OCI-M1 (cell line): ENCODE data around the gene CXCR2.
A peak's percentile ranks its signal among the peaks of the same experiment; 100 is the strongest.
"Not testable (repeated sequence)": the region's sequence is repeated elsewhere in the genome, so short reads cannot be mapped to it uniquely, and the experiment has no call there.

ENCODE experiments used
- DNase-seq: peaks from one replicate; lab custom pipeline; 2025; lab: John Stamatoyannopoulos, UW

Gene CXCR2

DNA sequence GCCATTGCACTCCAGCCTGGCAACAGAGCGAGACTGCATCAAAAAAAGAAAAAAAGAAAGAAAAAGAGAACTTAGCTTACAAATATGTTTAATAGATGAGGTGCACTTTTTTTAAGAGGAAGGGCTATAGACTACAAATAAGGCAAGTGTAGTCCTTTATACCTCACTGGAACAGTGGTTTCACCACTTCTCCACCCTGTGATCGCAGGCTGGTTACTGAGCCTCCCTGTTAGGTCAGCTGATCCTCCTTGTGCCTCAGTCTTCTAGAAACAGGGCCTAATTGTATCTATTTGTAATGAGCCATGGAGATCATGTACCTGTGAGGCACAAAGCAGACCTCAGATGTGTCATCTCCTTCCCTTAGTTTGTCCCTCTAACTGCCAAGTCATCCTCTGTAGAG, 4.5 kb downstream of the CXCR2 start:
- DNase-seq = no peak

GRCh38 chr2:218130822-218131221, 5.0 kb downstream of the CXCR2 start:
- no peak for DNase-seq

- no peak for DNase-seq
These were observed 11.7 kb downstream of the CXCR2 start for GRCh38 chr2:218137514-218137913.

DNA sequence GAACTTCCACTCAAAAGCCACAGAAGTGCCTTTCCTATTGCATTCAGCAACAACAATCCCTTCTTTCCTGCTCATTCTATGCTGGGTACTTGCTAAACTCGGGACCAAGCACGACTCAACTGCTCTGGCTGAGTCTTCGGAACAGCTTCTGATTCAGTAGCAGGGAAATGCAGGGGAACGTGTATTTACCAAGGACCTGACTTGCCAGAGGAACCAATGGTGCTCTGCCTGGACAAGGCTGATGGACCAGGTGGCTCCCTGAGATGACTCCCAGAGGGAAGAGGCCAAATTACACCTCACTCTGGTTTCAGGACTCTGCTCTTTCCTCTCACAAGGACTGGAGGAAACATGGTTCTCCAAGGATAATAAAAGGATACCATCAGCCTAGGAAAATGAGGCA, 12.2 kb downstream of the CXCR2 start:
- DNase-seq = no peak

- DNase-seq = no peak
These were observed 19.3 kb downstream of the CXCR2 start for GRCh38 chr2:218145124-218145523.

- DNase-seq = no peak
These were observed 20.2 kb downstream of the CXCR2 start for GRCh38 chr2:218146056-218146455.

DNA sequence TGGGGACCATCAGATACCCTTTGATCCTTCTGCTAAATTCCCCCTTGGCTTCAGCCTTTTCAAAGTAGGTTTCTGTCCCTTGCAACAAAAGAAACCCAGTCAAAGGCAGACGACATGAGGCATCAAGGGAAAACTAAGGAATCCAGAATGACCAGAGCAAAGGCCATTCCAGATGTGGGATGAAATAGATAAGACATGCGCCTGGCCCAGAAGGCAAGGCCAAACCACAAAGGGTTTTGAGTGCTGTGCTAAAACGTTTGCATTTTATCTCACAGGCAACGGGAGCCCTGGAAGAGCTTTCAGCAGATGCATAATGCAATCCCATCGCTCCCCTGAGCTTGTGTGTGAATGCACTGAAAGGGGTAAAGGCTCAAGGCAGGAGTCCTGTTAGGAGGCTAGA, 23.3 kb downstream of the CXCR2 start:
- peak; percentile 20 for DNase-seq

DNA sequence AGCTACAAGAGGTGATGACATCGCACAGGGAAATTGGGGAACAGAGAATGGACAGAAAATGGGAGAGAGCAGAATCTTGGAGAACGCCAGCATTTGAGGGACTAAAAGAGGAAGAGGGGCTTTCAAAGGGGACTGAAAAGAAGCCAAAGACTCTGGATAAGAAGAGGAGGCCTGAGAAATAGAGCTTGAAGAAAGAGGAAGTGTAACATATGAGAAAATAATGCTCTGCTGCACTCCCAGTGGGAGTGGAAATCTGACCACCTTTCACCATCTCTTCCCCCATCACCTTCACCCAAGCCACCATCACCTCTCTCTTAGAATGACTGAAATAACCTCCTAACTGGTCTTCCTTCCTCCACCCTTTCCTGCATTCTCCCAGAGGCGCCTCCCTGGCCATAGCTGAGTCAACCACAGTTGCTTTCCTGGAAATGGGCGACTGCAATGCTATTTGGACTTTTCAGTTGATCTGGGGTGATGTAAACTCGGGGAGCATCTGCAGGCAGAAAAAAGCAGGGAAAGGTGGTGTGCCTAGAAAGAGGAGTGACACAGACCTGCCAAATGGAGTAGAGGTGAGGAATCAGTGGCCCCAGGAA, 24.1 kb downstream of the CXCR2 start:
- DNase-seq = peak; percentile 49

- no peak for DNase-seq
These were observed 26.3 kb downstream of the CXCR2 start for GRCh38 chr2:218152172-218152571.

DNA sequence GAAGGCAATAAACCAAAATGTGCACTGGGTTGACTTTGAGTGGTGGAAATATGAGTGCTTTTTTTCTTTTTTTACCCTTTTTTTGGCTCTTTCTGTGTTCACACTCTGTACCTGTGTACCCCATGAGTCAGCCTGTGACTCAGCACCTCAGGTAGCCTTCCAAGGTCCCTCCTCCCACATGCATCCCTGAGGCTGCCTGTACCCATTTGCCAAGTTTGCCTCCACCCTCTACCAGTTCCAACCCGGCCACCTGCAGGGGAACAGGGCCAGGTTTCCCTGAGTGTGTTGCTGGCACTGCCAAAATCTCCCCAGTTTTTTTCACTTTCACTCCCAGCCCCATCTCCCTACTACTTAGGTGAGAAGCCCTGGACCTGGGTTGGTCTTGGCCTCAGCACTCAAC, 26.9 kb downstream of the CXCR2 start:
- no peak for DNase-seq

DNA sequence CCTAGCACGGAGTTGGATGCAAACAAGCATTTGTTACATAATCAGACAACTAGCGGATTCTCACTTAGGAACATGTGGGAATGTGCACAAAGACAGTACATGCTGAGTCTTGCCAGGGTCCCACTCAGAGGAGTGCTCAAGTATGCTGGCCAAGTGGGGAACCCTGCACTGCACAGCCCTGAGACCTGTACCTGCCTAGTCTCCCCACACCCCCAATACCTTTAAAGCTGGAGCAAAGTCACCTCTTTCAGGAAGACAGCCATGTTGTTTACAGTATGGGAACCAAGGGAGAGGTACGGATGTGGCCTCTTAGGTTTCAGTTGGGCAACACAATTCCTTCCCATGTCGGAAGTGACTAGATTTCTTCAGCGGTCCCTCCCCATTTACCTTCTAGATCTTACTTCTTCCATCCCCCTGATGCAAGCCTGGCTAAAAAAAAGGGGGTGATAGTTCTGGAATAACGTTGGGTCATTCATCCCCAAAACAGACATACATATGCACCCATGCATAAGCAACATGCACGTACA, 30.2 kb downstream of the CXCR2 start:
- no peak for DNase-seq

GRCh38 chr2:218161644-218162043, 35.8 kb downstream of the CXCR2 start:
- no peak for DNase-seq

- DNase-seq = no peak
These were observed 37.0 kb downstream of the CXCR2 start for GRCh38 chr2:218162814-218163213.

DNA sequence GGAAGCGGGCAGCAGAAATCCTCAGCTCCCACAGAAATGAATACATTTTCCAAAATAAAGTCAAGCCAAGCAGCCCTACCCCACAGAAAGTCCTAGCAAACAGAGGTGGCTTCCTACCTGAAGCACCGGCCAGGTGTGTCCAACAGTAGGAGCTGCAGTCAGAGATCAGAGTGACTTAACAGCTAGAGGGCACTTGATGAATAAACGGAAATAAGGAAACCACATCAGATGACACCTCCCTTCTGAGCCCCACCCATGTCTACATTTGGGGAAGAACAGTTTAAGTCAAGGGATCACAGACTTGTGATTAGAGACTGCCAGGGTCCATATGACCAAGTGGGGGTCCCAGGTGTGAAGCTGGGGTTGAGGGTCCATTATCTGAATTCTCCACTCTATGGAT, 41.0 kb downstream of the CXCR2 start, which contains the start of gene CXCR1:
TSS of gene CXCR1 (minus strand) at position 172 of the 400 bp plus-strand sequence. CDS start 1,751 bp downstream, outside the sequence.
- peak; percentile 56 for DNase-seq

GRCh38 chr2:218168016-218168415, 42.2 kb downstream of the CXCR2 start:
- DNase-seq = no peak

DNA sequence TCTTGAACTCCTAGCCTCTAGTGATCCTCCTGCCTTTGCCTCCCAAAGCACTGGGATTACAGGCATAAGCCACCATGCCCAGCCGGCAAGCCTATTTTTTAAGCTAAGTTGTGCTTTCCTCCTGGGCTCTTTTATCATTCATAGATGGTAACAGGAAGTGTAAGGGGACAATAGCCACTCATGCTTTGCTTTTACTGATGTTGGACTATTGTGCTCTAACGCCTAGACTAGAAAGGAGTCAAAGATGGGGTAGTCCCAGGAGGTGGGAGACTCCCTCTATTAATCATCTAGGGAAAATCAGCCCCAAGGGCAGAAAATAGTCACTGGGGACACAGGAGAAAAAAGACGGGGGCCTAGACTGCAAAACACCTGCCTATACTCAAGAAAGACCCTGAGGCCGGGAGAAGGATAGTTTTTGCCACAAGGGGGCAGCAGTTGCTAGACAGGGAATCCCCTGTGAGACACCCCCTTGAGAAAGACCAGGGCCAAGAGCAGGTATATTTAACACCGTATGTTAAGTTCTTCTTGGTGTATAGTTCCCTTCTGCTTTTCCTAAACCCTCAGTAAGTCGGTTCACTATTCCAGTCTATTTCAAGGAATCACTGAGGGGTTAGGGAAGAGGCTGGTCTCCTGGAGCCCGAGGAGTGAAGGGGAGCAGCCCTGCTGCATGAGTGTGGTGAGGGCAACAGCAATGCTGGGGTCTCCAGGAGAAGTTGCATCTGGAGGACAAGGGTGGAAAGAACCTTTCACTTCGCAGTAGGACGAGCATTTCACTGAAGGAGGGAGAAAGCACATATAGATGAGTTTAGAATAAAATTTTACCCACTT, 43.0 kb downstream of the CXCR2 start:
- DNase-seq = peak; percentile 77

DNA sequence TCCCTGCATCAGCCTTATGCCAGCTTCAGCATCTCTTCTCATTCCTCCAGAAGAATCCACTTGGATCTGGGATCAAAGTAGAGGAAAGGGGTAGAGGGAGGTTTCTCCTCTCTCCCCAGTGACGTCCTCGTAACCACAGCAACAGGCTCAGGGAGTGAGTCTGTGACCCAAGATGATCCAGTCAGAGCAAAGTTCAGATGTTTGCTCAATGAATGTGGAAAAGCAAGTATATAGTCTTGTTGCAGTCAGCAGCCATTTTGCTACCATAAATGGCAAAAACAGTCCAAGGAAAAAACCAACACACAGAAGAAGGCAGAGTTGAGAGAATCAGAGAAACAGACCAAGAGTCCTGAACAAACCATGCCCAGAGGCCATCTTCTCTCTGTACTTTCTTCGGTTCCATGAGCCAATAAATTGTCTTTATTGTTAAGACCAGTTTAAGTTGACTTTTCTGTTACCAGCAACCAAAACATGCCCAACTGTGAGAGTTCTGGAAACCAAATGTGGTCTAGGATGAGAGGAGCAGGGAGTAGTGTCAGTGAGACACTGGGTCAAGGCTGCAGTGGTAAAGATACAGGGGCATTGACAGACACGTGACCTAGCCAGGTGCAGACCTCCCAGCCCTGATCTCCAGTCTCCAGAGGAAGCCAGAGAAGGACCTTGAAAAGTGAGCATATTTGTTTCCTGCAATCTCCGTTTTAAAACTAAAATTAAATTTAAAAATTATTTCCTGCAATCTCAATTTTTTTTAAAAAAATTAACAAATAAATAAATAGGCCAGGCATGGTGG, 44.1 kb downstream of the CXCR2 start:
- DNase-seq = no peak

- DNase-seq = not testable (repeated sequence)
These were observed 45.9 kb downstream of the CXCR2 start for GRCh38 chr2:218171744-218172143.

DNA sequence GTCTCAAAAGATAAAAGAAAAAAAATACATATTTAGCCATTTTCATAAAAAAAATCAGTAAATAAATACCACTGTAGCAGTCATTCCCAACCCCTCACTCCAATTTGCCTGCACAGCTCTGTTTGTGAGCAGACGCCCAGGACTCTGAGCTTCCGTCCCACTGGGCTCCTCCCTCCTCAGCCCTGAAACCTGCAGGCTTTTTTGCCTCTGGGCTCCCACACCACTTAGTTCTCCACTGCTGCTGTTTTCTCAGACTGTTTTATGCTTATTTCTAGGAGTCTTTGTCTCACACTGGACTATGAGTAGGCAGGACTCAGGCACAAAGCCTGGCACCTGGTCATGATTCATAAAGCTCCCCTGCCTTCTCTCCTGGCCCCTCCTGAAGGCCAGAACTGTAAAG, 47.0 kb downstream of the CXCR2 start:
- no peak for DNase-seq

DNA sequence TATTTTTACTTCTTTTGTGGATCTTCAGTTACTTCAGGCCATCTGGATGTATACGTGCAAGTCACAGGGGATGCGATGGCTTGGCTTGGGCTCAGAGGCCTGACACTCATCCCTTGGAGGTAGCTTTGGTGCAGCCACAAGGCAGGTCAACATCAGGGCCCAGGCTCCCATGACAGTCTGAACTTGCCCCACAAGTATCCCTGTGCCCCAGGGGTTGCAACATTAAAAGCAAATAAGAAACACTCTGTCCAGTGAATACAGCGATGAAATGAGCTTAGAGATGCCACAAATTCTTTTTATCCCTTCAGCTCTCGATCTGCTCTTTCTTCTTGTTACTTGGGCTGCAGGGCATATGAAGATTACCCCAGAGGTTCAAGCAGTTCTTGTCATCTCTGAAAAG, 54.0 kb downstream of the CXCR2 start:
- no peak for DNase-seq

- DNase-seq = no peak
These were observed 54.8 kb downstream of the CXCR2 start for GRCh38 chr2:218180467-218181114.

DNA sequence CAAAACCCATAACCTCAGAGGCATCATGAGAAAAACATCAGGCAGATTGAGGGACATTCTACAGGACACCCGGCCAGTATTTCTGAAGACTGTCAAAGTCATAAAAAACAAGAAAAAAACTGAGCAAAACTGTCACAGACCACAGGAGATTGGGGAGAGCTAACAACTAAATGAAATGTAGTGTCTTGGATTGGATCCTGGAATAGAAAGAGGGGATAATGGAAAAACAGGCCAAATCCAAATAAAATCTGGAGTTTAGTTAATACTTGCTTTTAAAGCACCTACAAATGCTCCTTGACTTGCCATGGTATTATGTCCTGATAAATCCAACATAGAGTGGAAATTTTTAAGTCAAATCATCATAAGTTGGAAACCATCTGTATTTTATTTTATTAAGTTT, 58.5 kb downstream of the CXCR2 start:
- DNase-seq = no peak
